Measurements from ENCODE around the gene ZFAND6. TPM values are rescaled to one million over a fixed set of nuclear protein-coding genes. Genes with fewer than 3 reads are reported as not detected.
"Not testable (repeated sequence)": the region's sequence is repeated elsewhere in the genome, so short reads cannot be mapped to it uniquely, and the experiment has no call there.

ZFAND6 gene
- total RNA-seq, 2 donors from 2014 or later: 45.4 to 62.9 TPM

DNA sequence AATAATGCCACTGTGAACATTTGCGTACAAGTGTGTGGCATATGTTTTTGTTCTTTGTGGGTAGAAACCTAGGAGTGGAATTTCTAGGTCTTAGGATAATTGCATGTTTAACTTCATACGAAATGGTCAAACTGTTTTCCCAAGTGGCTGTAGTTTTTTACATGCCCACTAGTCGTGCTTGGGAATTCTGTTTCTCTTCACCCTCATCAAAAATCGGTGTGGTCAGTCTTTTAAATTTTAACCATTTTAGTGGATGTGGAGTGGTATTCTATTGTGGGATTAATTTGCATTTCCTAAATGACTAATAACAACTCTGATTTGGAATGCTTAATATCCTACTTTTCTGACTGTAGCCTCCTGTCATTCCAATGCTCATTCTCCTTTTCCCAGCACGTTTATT is 27.6 kb downstream of the ZFAND6 start:
- DNase-seq (ENCODE audit: low spot score): no peak
- intact Hi-C loops (cut with DNase I): no loop called here

DNA sequence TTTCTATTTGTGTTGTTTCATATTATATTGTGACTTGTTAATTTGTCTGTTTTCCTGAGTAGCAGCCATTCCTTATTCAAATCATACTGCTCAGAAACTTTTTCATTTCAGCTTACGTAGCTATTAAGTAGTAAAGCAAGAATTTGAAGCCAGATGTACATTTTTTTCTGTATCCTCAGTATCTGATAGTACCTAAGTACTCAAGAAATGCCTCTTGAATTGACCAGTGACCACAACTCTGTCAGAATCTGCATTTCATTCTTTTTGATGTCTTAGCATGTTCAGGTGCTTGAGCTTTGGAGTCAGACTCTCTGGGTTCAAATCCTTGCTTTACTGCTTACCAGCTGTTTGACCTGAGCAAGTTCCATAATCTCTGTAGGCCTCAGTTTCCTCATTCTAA is 30.6 kb downstream of the ZFAND6 start:
- intact Hi-C loops (cut with DNase I): no loop called here

GRCh38 chr15:80090879-80091503 is 31.5 kb downstream of the ZFAND6 start:
- no peak for DNase-seq (ENCODE audit: low spot score)
- intact Hi-C loops (cut with DNase I): no loop called here

More for the DNA sequence above, 30.6 kb downstream of the ZFAND6 start:
- DNase-seq (ENCODE audit: low spot score): no peak

GRCh38 chr15:80093854-80094418 is 34.5 kb downstream of the ZFAND6 start:
- no peak for DNase-seq (ENCODE audit: low spot score)
- intact Hi-C loops (cut with DNase I): no loop called here

- no peak for DNase-seq (ENCODE audit: low spot score)
- intact Hi-C loops (cut with DNase I): no loop called here
These were observed 36.0 kb downstream of the ZFAND6 start for GRCh38 chr15:80095511-80095910.

GRCh38 chr15:80095969-80096368 is 36.5 kb downstream of the ZFAND6 start:
- intact Hi-C loops (cut with DNase I): no loop called here
- DNase-seq (ENCODE audit: low spot score): no peak

GRCh38 chr15:80098341-80098740 is 38.9 kb downstream of the ZFAND6 start:
- no peak for DNase-seq (ENCODE audit: low spot score)
- intact Hi-C loops (cut with DNase I): no loop called here

- intact Hi-C loops (cut with DNase I): no loop called here
- DNase-seq (ENCODE audit: low spot score): no peak
These were observed 39.8 kb downstream of the ZFAND6 start for GRCh38 chr15:80099241-80099640.

DNA sequence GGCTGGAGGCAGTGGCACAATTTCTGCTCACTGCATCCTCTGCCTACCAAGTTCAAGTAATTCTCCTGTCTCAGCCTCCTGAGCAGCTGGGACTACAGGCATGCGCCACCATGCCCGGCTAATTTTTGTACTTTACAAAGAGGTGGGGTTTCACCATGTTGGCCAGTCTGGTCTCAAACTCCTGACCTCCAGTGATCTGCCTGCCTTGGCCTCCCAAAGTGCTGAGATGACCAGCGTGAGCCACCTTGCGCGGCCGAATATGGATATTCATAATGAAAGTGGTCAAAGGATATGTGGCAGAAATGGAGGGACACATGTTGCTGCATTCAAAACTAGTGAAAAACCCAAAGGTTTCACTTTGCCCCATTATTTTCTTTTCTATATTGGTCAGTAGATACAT is 40.2 kb downstream of the ZFAND6 start:
- intact Hi-C loops (cut with DNase I); DNase-seq (ENCODE audit: low spot score): not testable (repeated sequence)

GRCh38 chr15:80100247-80100646 is 40.8 kb downstream of the ZFAND6 start:
- intact Hi-C loops (cut with DNase I): no loop called here
- DNase-seq (ENCODE audit: low spot score): no peak

GRCh38 chr15:80105193-80105592 is 45.7 kb downstream of the ZFAND6 start:
- intact Hi-C loops (cut with DNase I): no loop called here
- no peak for DNase-seq (ENCODE audit: low spot score)

DNA sequence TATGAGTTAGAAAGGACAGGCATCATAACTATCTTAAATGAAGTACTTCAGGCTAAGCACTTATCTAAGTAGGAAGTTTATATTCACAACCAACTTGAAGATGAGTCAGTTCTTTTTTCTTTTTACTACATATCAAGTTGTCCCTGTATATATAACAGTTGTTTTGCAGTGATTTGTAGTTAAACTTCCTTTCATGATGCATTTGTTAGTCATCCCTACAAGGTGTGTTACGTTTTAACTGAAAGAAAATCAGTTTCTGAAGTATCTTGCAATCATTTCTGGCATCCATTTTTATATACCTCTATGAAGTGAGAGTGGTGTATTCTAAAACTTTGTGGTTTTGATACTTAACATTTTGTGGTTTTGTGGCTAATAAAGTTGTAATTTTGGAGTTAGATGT is 46.1 kb downstream of the ZFAND6 start:
- intact Hi-C loops (cut with DNase I): no loop called here
- no peak for DNase-seq (ENCODE audit: low spot score)

- DNase-seq (ENCODE audit: low spot score): no peak
- intact Hi-C loops (cut with DNase I): no loop called here
These were observed 46.6 kb downstream of the ZFAND6 start for GRCh38 chr15:80106051-80106450.

DNA sequence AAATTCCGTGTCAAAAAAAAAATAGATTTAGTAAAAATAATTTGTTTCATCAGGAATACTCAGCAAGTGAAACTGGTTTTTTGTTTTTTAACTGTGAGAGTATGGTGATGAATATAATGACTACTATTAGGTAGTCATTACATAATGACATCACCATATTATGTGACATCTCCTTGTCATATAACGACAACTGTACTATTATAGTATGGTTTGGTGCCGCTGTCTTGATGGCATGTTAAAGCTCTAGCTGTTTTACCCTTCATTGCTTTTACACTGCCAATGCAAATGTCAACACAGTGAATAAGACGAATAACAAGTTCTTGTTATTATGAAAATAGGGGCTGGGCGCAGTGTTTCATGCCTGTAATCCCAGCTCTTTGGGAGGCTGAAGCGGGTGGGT is 47.7 kb downstream of the ZFAND6 start:
- no peak for DNase-seq (ENCODE audit: low spot score)
- intact Hi-C loops (cut with DNase I): no loop called here

DNA sequence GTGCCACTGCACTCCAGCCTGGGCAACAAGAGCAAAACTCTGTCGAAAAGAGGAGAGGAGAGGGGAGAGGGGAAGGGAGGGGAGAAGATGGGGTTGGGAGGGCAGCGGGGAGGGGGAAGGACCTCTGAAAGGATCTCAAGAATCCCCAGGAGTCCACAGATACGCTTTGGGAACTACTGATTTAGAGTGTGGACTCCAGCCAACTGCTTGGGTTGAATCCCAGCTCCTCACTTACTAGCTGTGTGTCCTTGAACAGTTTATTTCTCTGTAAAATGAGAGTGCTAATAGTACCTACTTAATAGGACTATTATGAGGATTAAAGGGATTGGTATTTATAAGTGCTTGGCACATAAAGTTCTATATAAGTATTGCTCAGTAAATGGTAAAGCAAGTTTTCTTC is 48.3 kb downstream of the ZFAND6 start:
- intact Hi-C loops (cut with DNase I): no loop called here
- DNase-seq (ENCODE audit: low spot score): no peak

- DNase-seq (ENCODE audit: low spot score): no peak
- intact Hi-C loops (cut with DNase I): no loop called here
These were observed 49.9 kb downstream of the ZFAND6 start for GRCh38 chr15:80109388-80109787.

GRCh38 chr15:80110920-80111319 is 51.4 kb downstream of the ZFAND6 start:
- DNase-seq (ENCODE audit: low spot score): no peak
- intact Hi-C loops (cut with DNase I): no loop called here

- no peak for DNase-seq (ENCODE audit: low spot score)
These were observed 54.6 kb downstream of the ZFAND6 start for GRCh38 chr15:80114114-80114513.

DNA sequence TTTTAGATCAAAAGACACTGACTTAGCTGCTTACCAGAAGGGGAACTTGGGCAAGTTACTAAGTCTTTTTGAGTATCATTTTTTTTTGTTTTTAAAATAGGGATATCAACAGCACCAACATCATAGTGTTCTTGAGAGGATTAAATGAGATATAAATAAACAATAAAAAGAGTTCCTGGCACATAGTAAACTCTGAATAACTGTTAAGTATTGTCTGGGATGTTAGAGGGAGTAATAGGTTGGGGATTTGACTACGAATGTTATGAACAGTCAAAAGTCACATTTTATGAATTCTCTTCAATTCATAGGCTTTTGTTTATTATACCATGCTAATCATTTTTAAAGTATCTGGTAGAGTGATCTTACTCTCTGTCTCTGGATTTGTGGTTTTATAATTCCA is 55.5 kb downstream of the ZFAND6 start:
- intact Hi-C loops (cut with DNase I): no loop called here
- DNase-seq (ENCODE audit: low spot score): no peak

More at GRCh38 chr15:80114114-80114513, 54.6 kb downstream of the ZFAND6 start:
- intact Hi-C loops (cut with DNase I): no loop called here

DNA sequence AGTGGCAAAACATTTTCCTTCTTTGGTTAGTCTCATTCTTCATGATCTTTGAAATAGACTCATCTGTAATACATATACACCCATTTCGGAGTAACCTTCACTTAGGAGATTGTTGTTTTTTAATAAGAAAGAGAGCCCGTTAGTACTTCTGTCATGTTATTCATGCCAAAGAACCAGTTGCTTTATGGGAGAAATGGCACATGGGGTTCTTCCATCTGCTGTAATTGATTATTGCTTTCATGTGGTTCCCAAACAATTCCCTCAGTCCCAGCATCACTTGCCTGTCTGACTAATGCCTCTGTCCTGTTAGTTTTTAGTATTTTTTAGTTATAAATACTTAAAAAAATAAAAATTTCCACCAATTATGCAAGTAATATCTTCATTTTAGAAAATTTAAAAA is 59.5 kb downstream of the ZFAND6 start:
- no peak for DNase-seq (ENCODE audit: low spot score)

DNA sequence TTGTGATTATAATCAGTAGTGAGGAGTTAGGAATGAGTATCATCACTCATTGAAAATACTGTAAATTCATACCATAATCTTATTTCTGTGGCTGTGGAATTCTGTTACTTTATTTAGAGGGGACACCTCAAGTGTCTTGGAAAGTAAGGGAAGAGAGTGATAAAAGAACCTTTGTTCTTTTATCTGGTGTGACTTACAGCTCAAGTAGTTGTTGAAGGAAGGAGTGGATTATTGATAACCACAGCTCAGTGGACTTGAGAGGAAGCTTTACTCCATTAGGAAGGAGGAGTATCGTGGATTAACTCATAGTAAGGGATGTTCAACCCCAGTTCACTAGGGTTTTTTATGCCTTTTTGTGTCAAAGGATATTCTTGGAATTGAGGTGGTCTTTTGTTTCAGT is 61.2 kb downstream of the ZFAND6 start:
- intact Hi-C loops (cut with DNase I): no loop called here
- DNase-seq (ENCODE audit: low spot score): no peak

More for the DNA sequence above, 59.5 kb downstream of the ZFAND6 start:
- intact Hi-C loops (cut with DNase I): no loop called here

All from posterior vena cava (tissue), 2 donors.